H1 (cell line): Measurements from ENCODE around the gene SMAGP. TPM values are rescaled to one million over a fixed set of nuclear protein-coding genes. Genes with fewer than 3 reads are reported as not detected.

Source experiments
- E2F6 ChIP-seq: IDR thresholded peaks from 2 replicates; pipeline ENCODE4 v1.6.1; 2012; ENCODE audit warnings: inconsistent platforms
- JUN ChIP-seq: IDR thresholded peaks from 2 replicates; pipeline ENCODE4 v1.6.1; 2011; ENCODE audit warnings: low read depth, mild to moderate bottlenecking, improper control_type of control experiment, low read length
- KDM1A ChIP-seq: fragments of 200-600, 300-600 bp; sonication (generic); IDR thresholded peaks from 2 replicates; pipeline ENCODE4 v1.7.1; 2016; ENCODE audit warnings: mild to moderate bottlenecking, low read length, borderline replicate concordance
- RAD21 ChIP-seq, 2 experiments: IDR thresholded peaks in 1 of 2; conservative IDR thresholded peaks in 1 of 2; 2 replicates each; pipeline ENCODE4 v1.6.1; 2011; ENCODE audit warnings: low read depth in 2 of 2, low read length in 2 of 2, improper control_type of control experiment in 1 of 2, inconsistent platforms in 1 of 2, mild to moderate bottlenecking in 1 of 2, moderate library complexity in 1 of 2
- RBBP5 ChIP-seq: IDR thresholded peaks from 2 replicates; pipeline ENCODE4 v1.7.1; 2012; ENCODE audit warnings: low read depth, mild to moderate bottlenecking, inconsistent platforms, low read length, moderate library complexity, borderline replicate concordance
- SP4 ChIP-seq: IDR thresholded peaks from 2 replicates; pipeline ENCODE4 v1.6.1; 2012; ENCODE audit warnings: low read length, inconsistent platforms
- TAF7 ChIP-seq: optimal IDR thresholded peaks from 2 replicates; pipeline ENCODE3; 2011; ENCODE audit warnings: low read depth, mild to moderate bottlenecking, inconsistent platforms, low read length, moderate library complexity, borderline replicate concordance
- TEAD4 ChIP-seq: IDR thresholded peaks from 2 replicates; pipeline ENCODE4 v1.6.1; 2012; ENCODE audit warnings: low read depth, low read length, inconsistent platforms, mixed read lengths
- polyA plus RNA-seq, 7 experiments: library from polyadenylated mRNA; depleted of rRNA in 3 of 7; stranded (reverse) in 5 of 7; unstranded in 2 of 7; fragments of >200 nt in 5 of 7; fragments of 200-250 nt in 2 of 7; gene quantifications; 1 replicate in 5 of 7; 2 replicates in 1 of 7; 4 replicates in 1 of 7; pipeline versions ENCODE4 v1.2.1 to v1.2.3, GENCODE V29; 2011 to 2013; ENCODE audit warnings: missing spikeins in 2 of 7, mixed read lengths in 2 of 7
- total RNA-seq: library from RNA; stranded (reverse); fragmentation: NEBNext Ultra II Directional; extraction: Animal tissue kit (Norgen Biotek cat#: 25700); gene quantifications from 2 replicates; pipeline ENCODE4 v1.2.1, GENCODE V29; 2021

SMAGP gene
- total and polyA plus RNA-seq, 2 of the 8 experiments (the other 6 are each of a cell fraction or from before 2014, with no cell fraction given), result 9.4 to 12.7 TPM

GRCh38 chr12:51196547-51196946, 73.7 kb downstream of the SMAGP start (continued):
- TF ChIP-seq RAD21 (IDR thresholded peaks at IDR 0.05 in 1 of 2, conservative IDR thresholded peaks at IDR 0.05 in 1 of 2; ENCODE audit: low read depth in 2 of 2, low read length in 2 of 2), result no peak
- no peak for TF ChIP-seq TAF7
- TF ChIP-seq E2F6, result no peak
- no peak for TF ChIP-seq SP4
- TF ChIP-seq KDM1A, result no peak
- no peak for TF ChIP-seq JUN
- no peak for TF ChIP-seq RBBP5
- no peak for TF ChIP-seq TEAD4
